Parathyroid adenoma (tissue), 2 donors: Measurements from ENCODE around the gene HDAC9.

ENCODE experiments used
- H2AFZ ChIP-seq: fragments of 300-600 bp; sonication (generic); one replicate; pipeline ENCODE4 v1.7.0; 2017; ENCODE audit warnings: antibody characterized with exemption, mild to moderate bottlenecking
- H3K27ac ChIP-seq: fragments of 300-600 bp; sonication (generic); one replicate; pipeline ENCODE4 v1.7.0; 2017
- H3K27me3 ChIP-seq: fragments of 300-600 bp; sonication (generic); one replicate; pipeline ENCODE4 v1.7.0; 2017; ENCODE audit warnings: low read length; ENCODE audit not compliant: control insufficient read depth, insufficient read depth
- H3K36me3 ChIP-seq: fragments of 300-600 bp; sonication (generic); one replicate; pipeline ENCODE4 v1.7.0; 2017; ENCODE audit warnings: low read length; ENCODE audit not compliant: control insufficient read depth, insufficient read depth
- H3K4me1 ChIP-seq: fragments of 300-600 bp; sonication (generic); one replicate; pipeline ENCODE4 v1.7.0; 2017; ENCODE audit warnings: control low read depth
- H3K4me2 ChIP-seq: fragments of 300-600 bp; sonication (generic); one replicate; pipeline ENCODE4 v1.7.0; 2017; ENCODE audit warnings: low read length
- H3K4me3 ChIP-seq: fragments of 300-600 bp; sonication (generic); one replicate; pipeline ENCODE4 v1.7.0; 2017; ENCODE audit warnings: low read depth, low read length
- H3K79me2 ChIP-seq: fragments of 300-600 bp; sonication (generic); one replicate; pipeline ENCODE4 v1.7.0; 2017; ENCODE audit warnings: control low read depth
- H3K9ac ChIP-seq: fragments of 300-600 bp; sonication (generic); one replicate; pipeline ENCODE4 v1.7.0; 2017; ENCODE audit warnings: mild to moderate bottlenecking
- H3K9me3 ChIP-seq: fragments of 300-600 bp; sonication (generic); one replicate; pipeline ENCODE4 v1.7.0; 2017; ENCODE audit warnings: low read length; ENCODE audit not compliant: control insufficient read depth
- TF ChIP-seq, protein P1 (sequence below): fragments of 300-600 bp; sonication (generic); IDR thresholded peaks from one replicate; pipeline ENCODE4 v1.7.0; 2017; ENCODE audit warnings: antibody characterized with exemption, mild to moderate bottlenecking
- donor health status: primary hyperparathyroidism.

Gene HDAC9

DNA sequence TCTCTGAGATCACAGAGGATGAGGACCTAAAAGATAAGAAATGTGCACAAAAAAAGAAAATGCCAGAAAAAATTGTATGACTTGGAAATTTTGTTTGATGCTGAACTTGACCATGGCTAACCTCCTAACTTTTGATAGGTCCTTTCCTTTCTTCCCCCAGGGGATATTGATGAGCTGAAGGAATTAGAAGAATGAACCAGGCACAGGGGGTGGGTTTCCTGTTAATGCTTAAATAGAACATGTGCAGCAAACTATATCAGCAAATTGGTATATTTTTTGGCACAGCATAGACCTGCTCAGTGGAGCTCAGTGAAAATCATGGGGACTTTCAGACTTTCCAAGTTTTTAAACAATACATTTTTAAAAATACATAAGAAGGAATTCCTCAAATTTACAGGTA, 300.7 kb downstream of the HDAC9 start:
- H3K4me2 ChIP-seq, result no peak overlapping the region
- no peaks in the 10 kb centered on the region for H3K4me1 ChIP-seq
- no peak overlapping the region for H3K4me3 ChIP-seq
- no peak overlapping the region for H2AFZ ChIP-seq
- no peaks in the 10 kb centered on the region for H3K36me3 ChIP-seq
- no peak overlapping the region for H3K27ac ChIP-seq
- no peak overlapping the region for H3K9ac ChIP-seq
- H3K79me2 ChIP-seq, result no peaks in the 10 kb centered on the region
- H3K27me3 ChIP-seq, result no peaks in the 10 kb centered on the region
- no peaks in the 10 kb centered on the region for H3K9me3 ChIP-seq
- TF ChIP-seq, protein P1, sequence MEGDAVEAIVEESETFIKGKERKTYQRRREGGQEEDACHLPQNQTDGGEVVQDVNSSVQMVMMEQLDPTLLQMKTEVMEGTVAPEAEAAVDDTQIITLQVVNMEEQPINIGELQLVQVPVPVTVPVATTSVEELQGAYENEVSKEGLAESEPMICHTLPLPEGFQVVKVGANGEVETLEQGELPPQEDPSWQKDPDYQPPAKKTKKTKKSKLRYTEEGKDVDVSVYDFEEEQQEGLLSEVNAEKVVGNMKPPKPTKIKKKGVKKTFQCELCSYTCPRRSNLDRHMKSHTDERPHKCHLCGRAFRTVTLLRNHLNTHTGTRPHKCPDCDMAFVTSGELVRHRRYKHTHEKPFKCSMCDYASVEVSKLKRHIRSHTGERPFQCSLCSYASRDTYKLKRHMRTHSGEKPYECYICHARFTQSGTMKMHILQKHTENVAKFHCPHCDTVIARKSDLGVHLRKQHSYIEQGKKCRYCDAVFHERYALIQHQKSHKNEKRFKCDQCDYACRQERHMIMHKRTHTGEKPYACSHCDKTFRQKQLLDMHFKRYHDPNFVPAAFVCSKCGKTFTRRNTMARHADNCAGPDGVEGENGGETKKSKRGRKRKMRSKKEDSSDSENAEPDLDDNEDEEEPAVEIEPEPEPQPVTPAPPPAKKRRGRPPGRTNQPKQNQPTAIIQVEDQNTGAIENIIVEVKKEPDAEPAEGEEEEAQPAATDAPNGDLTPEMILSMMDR, result no peak

DNA sequence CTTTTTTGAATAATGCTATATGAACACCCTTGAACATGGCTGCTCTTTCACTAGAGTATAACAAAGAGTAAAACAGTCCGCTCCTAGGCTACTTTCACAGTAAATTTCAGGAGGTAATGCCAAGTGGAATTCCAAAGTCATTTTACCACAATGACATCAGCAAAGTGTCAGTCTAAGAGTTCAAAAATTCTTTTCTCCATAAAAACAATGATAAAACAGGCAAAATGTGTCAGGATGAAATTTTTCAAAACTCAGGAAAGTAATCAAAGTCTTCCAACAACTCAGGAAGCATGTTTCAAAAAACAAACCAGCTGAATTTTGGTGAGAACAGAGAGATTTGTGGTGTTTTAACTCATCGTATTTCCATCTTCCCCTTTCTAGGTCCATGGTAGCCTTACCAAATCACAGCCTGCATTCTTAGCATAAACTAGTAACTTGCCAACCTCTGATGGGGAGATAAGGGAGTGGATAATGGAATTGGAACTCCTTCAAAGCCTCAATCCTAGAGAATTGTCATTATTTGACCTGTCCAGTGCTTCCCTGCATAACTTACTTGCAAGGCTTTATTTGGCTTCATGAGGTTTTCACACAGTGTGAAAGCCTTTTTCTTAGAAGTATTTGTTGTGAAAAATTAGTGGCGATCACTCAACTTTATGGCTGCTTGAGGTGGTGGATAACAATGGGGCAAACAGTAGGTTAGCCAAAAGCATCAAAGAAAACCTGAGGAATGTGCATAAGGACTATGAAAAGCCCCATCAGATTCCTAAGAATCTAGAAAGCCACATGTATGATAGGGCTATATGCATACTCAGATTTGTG, 302.7 kb downstream of the HDAC9 start:
- H3K4me1 ChIP-seq, result no peaks in the 10 kb centered on the region
- no peaks in the 10 kb centered on the region for H3K9me3 ChIP-seq
- no peaks in the 10 kb centered on the region for H3K27me3 ChIP-seq
- no peaks in the 10 kb centered on the region for H3K79me2 ChIP-seq
- no peak overlapping the region for H2AFZ ChIP-seq
- H3K27ac ChIP-seq, result no peak overlapping the region
- no peaks in the 10 kb centered on the region for H3K36me3 ChIP-seq
- TF ChIP-seq, protein P1, result no peak
- no peak overlapping the region for H3K4me2 ChIP-seq
- no peak overlapping the region for H3K4me3 ChIP-seq
- no peak overlapping the region for H3K9ac ChIP-seq

- TF ChIP-seq, protein P1, result no peak
- no peak overlapping the region for H3K9ac ChIP-seq
- no peaks in the 10 kb centered on the region for H3K79me2 ChIP-seq
These were observed 304.4 kb downstream of the HDAC9 start for GRCh38 chr7:18799899-18800298.

GRCh38 chr7:18803923-18804322, 308.4 kb downstream of the HDAC9 start:
- Histone ChIP-seq H3K4me2 (no peak overlapping the region), H3K4me3 (no peak overlapping the region), H3K27me3 (no peaks in the 10 kb centered on the region), H2AFZ (no peak overlapping the region), H3K36me3 (no peaks in the 10 kb centered on the region), H3K4me1 (no peaks in the 10 kb centered on the region), H3K79me2 (no peaks in the 10 kb centered on the region), H3K27ac (no peak overlapping the region), H3K9ac (no peak overlapping the region), H3K9me3 (no peaks in the 10 kb centered on the region)
- TF ChIP-seq, protein P1, result no peak

More at GRCh38 chr7:18799899-18800298, 304.4 kb downstream of the HDAC9 start:
- Histone ChIP-seq H3K4me3 (no peak overlapping the region), H3K4me1 (no peaks in the 10 kb centered on the region), H3K27me3 (no peaks in the 10 kb centered on the region), H3K9me3 (no peaks in the 10 kb centered on the region), H2AFZ (no peak overlapping the region), H3K4me2 (no peak overlapping the region), H3K36me3 (no peaks in the 10 kb centered on the region), H3K27ac (no peak overlapping the region)

DNA sequence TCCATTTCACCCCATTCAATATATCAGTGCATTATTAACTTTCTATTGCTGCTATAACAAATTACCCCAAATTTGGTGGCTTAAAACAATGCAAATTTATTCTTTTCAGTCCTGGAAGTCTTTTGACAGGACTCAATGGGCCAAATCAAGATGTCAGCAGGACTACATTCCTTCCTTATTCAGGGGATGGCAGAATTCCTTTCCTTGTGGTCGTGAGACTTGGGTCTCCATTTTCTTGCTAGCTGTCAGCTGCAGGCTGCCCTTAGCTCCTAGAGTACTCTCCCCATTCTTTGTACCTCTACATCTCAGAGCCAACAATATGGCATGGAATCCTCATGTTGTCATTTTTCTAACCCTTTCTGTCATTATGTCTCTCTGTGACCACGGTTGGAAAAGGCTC, 310.6 kb downstream of the HDAC9 start:
- no peak overlapping the region for H3K4me2 ChIP-seq

More for the DNA sequence above, 310.6 kb downstream of the HDAC9 start:
- H2AFZ ChIP-seq, result no peak overlapping the region
- TF ChIP-seq, protein P1, result no peak
- no peaks in the 10 kb centered on the region for H3K36me3 ChIP-seq
- H3K79me2 ChIP-seq, result no peaks in the 10 kb centered on the region
- H3K4me3 ChIP-seq, result no peak overlapping the region
- no peaks in the 10 kb centered on the region for H3K9me3 ChIP-seq
- no peaks in the 10 kb centered on the region for H3K4me1 ChIP-seq
- H3K27me3 ChIP-seq, result no peaks in the 10 kb centered on the region
- no peak overlapping the region for H3K9ac ChIP-seq
- no peak overlapping the region for H3K27ac ChIP-seq
